Endothelial cell of umbilical vein (primary cell): Measurements from ENCODE around the gene MUCL3. TPM values are rescaled to one million over a fixed set of nuclear protein-coding genes. Genes with fewer than 3 reads are reported as not detected.

Source experiments
- BruUV-seq: library from RNA; stranded (reverse); fragments of 400-500 nt; replicated peaks from 2 replicates; lab custom pipeline; 2021; lab: Mats Ljungman, UMichigan
- CTCF ChIA-PET: fragments of 300-600, 350-600 bp; sonication (Branson Sonifier 250); formaldehyde crosslinking; loops from one replicate; lab custom pipeline; 2021; ENCODE audit warnings: antibody characterized with exemption, inconsistent platforms; lab: Charles Lee
- POLR2A ChIA-PET: fragments of 300-600, 350-600 bp; sonication (Branson Sonifier 250); formaldehyde crosslinking; loops from one replicate; lab custom pipeline; 2021; ENCODE audit warnings: antibody characterized with exemption, inconsistent platforms; lab: Charles Lee
- DNase-seq: peaks from one replicate; pipeline ENCODE4 v3.0.0-alpha.2; 2011; ENCODE audit warnings: low read depth, low spot score
- FAIRE-seq: peaks from 2 replicates; lab custom pipeline; 2011; peaks lifted over from hg19 to GRCh38; lab: Jason Lieb, UNC
- H2AFZ ChIP-seq: 2 replicates; pipeline ENCODE4 v1.6.0; 2012; ENCODE audit warnings: low read depth, low read length, control low read depth, inconsistent platforms
- H3K27ac ChIP-seq: 2 replicates; pipeline ENCODE4 v1.5.1; 2011; ENCODE audit warnings: low read depth, mild to moderate bottlenecking, control low read depth, low read length, moderate library complexity; ENCODE audit not compliant: insufficient read depth
- H3K27me3 ChIP-seq, 2 experiments: 2 replicates each; pipeline versions ENCODE4 v1.6.0 to v1.6.1; 2011; ENCODE audit warnings: low read length in 2 of 2, mixed read lengths in 1 of 2; ENCODE audit not compliant: control insufficient read depth in 2 of 2, insufficient read depth in 2 of 2
- H3K36me3 ChIP-seq, 2 experiments: 2 replicates in 1 of 2; 3 replicates in 1 of 2; pipeline ENCODE4 v1.5.1; 2011; ENCODE audit warnings: low read length in 2 of 2, mild to moderate bottlenecking in 1 of 2, moderate library complexity in 1 of 2; ENCODE audit not compliant: control insufficient read depth in 2 of 2, insufficient read depth in 2 of 2; ENCODE audit errors: extremely low read depth in 1 of 2
- H3K4me1 ChIP-seq: 3 replicates; pipeline ENCODE4 v1.5.1; 2011; ENCODE audit warnings: mild to moderate bottlenecking, low read length; ENCODE audit not compliant: control insufficient read depth, insufficient read depth; ENCODE audit errors: extremely low read depth
- H3K4me2 ChIP-seq: 2 replicates; pipeline ENCODE4 v1.6.1; 2011; ENCODE audit warnings: low read length, control low read depth, mixed read lengths; ENCODE audit not compliant: insufficient read depth
- H3K4me3 ChIP-seq, 3 experiments: fragments of 200-600 bp in 1 of 3; sonication (generic), shearing (Covaris generic) in 1 of 3; replicated peaks in 1 of 3; 2 replicates each; pipeline ENCODE4 v1.5.1; 2011 to 2016; ENCODE audit warnings: control low read depth in 3 of 3, low read length in 3 of 3, mild to moderate bottlenecking in 2 of 3, inconsistent platforms in 1 of 3, low read depth in 1 of 3, moderate library complexity in 1 of 3; ENCODE audit not compliant: insufficient read depth in 1 of 3
- H3K79me2 ChIP-seq: 2 replicates; pipeline ENCODE4 v1.6.0; 2012; ENCODE audit warnings: low read length, inconsistent platforms; ENCODE audit not compliant: control insufficient read depth, insufficient read depth
- H3K9ac ChIP-seq: replicated peaks from 2 replicates; pipeline ENCODE3; 2011; ENCODE audit warnings: low read length, control low read depth; ENCODE audit not compliant: insufficient read depth; ENCODE audit errors: extremely low read depth
- H3K9me1 ChIP-seq: replicated peaks from 3 replicates; pipeline ENCODE4 v1.6.0; 2011; ENCODE audit warnings: mild to moderate bottlenecking, low read length; ENCODE audit not compliant: control insufficient read depth, insufficient read depth; ENCODE audit errors: extremely low read depth
- H3K9me3 ChIP-seq: replicated peaks from 2 replicates; pipeline ENCODE4 v1.5.1; 2012; ENCODE audit warnings: low read length, inconsistent platforms; ENCODE audit not compliant: control insufficient read depth, insufficient read depth
- H4K20me1 ChIP-seq: replicated peaks from 2 replicates; pipeline ENCODE3; 2011; ENCODE audit warnings: mild to moderate bottlenecking, low read length; ENCODE audit not compliant: control insufficient read depth, insufficient read depth; ENCODE audit errors: extremely low read depth
- EZH2 ChIP-seq: IDR thresholded peaks from 2 replicates; pipeline ENCODE4 v1.6.1; 2012; ENCODE audit warnings: borderline replicate concordance, low read depth, mild to moderate bottlenecking, moderate library complexity, low read length, inconsistent platforms; ENCODE audit not compliant: severe bottlenecking
- FOS ChIP-seq: IDR thresholded peaks from 2 replicates; pipeline ENCODE4 v1.6.1; 2011; ENCODE audit warnings: mild to moderate bottlenecking, low read length, moderate library complexity, borderline replicate concordance; ENCODE audit not compliant: insufficient read depth
- GATA2 ChIP-seq: IDR thresholded peaks from 2 replicates; pipeline ENCODE4 v1.7.0; 2011; ENCODE audit warnings: low read depth, mild to moderate bottlenecking, moderate library complexity, mixed read lengths, low read length; ENCODE audit not compliant: insufficient read length, insufficient read depth
- JUN ChIP-seq: IDR thresholded peaks from 2 replicates; pipeline ENCODE4 v1.6.1; 2011; ENCODE audit warnings: borderline replicate concordance, low read depth; ENCODE audit not compliant: insufficient read length, insufficient read depth
- MAX ChIP-seq: IDR thresholded peaks from 2 replicates; pipeline ENCODE4 v1.6.1; 2011; ENCODE audit not compliant: insufficient read depth, insufficient read length
- MYC ChIP-seq: IDR thresholded peaks from one replicate; pipeline ENCODE4 v1.6.1; 2011; ENCODE audit warnings: mild to moderate bottlenecking, low read depth, low read length
- POLR2A ChIP-seq: IDR thresholded peaks from 2 replicates; pipeline ENCODE4 v1.6.1; 2012; ENCODE audit warnings: low read depth, mild to moderate bottlenecking, control low read depth, low read length
- POLR2AphosphoS5 ChIP-seq: IDR thresholded peaks from 2 replicates; pipeline ENCODE4 v1.6.1; 2012; ENCODE audit warnings: low read depth, mild to moderate bottlenecking, control low read depth, low read length, moderate library complexity; ENCODE audit not compliant: insufficient read depth
- dilution Hi-C: fragments of 300-500 bp; cut with MboI; formaldehyde crosslinking; loops from one replicate; pipeline ENCODE4 v1.15.0; 2019; ENCODE audit warnings: low sequenced_read_pairs; ENCODE audit not compliant: extremely low pct_ligation_motif_present
- intact Hi-C: fragments of 100-400 bp; cut with micrococcal nuclease; formaldehyde crosslinking; loops from one replicate; pipeline ENCODE4 v1.10.0; 2022
- polyA plus RNA-seq, 4 experiments: library from polyadenylated mRNA; depleted of rRNA in 3 of 4; stranded (reverse) in 3 of 4; unstranded in 1 of 4; fragments of >200 nt; gene quantifications; 2 replicates each; pipeline versions ENCODE4 v1.2.1 to v1.2.3, GENCODE V29; 2011 to 2012; ENCODE audit warnings: missing spikeins in 1 of 4
- total RNA-seq: library from RNA; stranded (reverse); gene quantifications from 2 replicates; pipeline ENCODE4 v1.2.3, GENCODE V29; 2021
- TF ChIP-seq, protein P1 (sequence below), 2 donors: IDR thresholded peaks; 1 replicate in 1 of 2; 2 replicates in 1 of 2; pipeline ENCODE4 v1.5.1; 2011; ENCODE audit warnings: low read length in 2 of 2, mild to moderate bottlenecking in 2 of 2, moderate library complexity in 2 of 2, control low read depth in 1 of 2, inconsistent platforms in 1 of 2, low read depth in 1 of 2; ENCODE audit not compliant: insufficient read depth in 1 of 2; ENCODE audit errors: extremely low read depth in 1 of 2

The MUCL3 gene
- total and polyA plus RNA-seq, 2 donors (not counting 3 experiments of a cell fraction or from before 2014, with no cell fraction given): not detected

- H3K9me3 ChIP-seq: no peaks in the 10 kb centered on the region
- H2AFZ ChIP-seq: no peak overlapping the region
- no peaks in the 10 kb centered on the region for H3K36me3 ChIP-seq
- H3K27ac ChIP-seq: no peak overlapping the region
- no peak overlapping the region for H3K9ac ChIP-seq
- ChIA-PET CTCF (no interaction called here), POLR2A (no interaction called here)
- intact Hi-C loops (no loop called here), dilution Hi-C loops (no loop called here)
- no peak overlapping the region for H3K4me2 ChIP-seq
- FAIRE-seq (no peak), DNase-seq (no peak)
- H3K9me1 ChIP-seq: no peaks in the 10 kb centered on the region
- no peaks in the 10 kb centered on the region for H3K79me2 ChIP-seq
- no peaks in the 10 kb centered on the region for H4K20me1 ChIP-seq
- BruUV-seq: no TSS peak
- peaks cover 8 to 12% of the 10 kb centered on the region in 2 experiments for H3K27me3 ChIP-seq
- H3K4me1 ChIP-seq: no peaks in the 10 kb centered on the region
- no peak overlapping the region for H3K4me3 ChIP-seq
- TF ChIP-seq FOS: no peak
- TF ChIP-seq, protein P1, sequence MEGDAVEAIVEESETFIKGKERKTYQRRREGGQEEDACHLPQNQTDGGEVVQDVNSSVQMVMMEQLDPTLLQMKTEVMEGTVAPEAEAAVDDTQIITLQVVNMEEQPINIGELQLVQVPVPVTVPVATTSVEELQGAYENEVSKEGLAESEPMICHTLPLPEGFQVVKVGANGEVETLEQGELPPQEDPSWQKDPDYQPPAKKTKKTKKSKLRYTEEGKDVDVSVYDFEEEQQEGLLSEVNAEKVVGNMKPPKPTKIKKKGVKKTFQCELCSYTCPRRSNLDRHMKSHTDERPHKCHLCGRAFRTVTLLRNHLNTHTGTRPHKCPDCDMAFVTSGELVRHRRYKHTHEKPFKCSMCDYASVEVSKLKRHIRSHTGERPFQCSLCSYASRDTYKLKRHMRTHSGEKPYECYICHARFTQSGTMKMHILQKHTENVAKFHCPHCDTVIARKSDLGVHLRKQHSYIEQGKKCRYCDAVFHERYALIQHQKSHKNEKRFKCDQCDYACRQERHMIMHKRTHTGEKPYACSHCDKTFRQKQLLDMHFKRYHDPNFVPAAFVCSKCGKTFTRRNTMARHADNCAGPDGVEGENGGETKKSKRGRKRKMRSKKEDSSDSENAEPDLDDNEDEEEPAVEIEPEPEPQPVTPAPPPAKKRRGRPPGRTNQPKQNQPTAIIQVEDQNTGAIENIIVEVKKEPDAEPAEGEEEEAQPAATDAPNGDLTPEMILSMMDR (IDR thresholded peaks at IDR 0.05; ENCODE audit: extremely low read depth in 1 of 2, insufficient read depth in 1 of 2, low read depth in 1 of 2, low read length in 2 of 2): no peak
- TF ChIP-seq POLR2AphosphoS5: no peak
- no peak for TF ChIP-seq MAX
- TF ChIP-seq POLR2A: no peak
- TF ChIP-seq JUN: no peak
- no peak for TF ChIP-seq EZH2
- no peak for TF ChIP-seq MYC
- no peak for TF ChIP-seq GATA2
These were observed 23.3 kb downstream of the MUCL3 start for GRCh38 chr6:30964075-30964474.
